ENCODE data around the gene FCMR.

The FCMR gene

GRCh38 chr1:206947255-206947654 lies 25.5 kb upstream of the FCMR start:
- TF ChIP-seq CTCF (IDR thresholded peaks at IDR 0.05; ENCODE audit: low read depth, low read length), result no peak
- no peak overlapping the region for H3K4me3 ChIP-seq (ENCODE audit: low read depth, low read length)
- H3K9me3 ChIP-seq (ENCODE audit: severe bottlenecking), result peaks cover 10% of the 10 kb centered on the region
- no peak for DNase-seq
- peaks cover 100% of the 10 kb centered on the region for H3K27me3 ChIP-seq (ENCODE audit: insufficient read depth, low read depth, severe bottlenecking)
- H3K27ac ChIP-seq, result no peak overlapping the region
- no peaks in the 10 kb centered on the region for H3K36me3 ChIP-seq

GRCh38 chr1:206946261-206946660 lies 24.5 kb upstream of the FCMR start, which contains the start of gene PIGR:
PIGR (minus strand) TSS chr1:206946466; CDS start chr1:206940531, 5,935 bp downstream.
- DNase-seq, result no peak
- H3K27me3 ChIP-seq (ENCODE audit: insufficient read depth, low read depth, severe bottlenecking), result peaks cover 100% of the 10 kb centered on the region
- no peak for TF ChIP-seq CTCF (IDR thresholded peaks at IDR 0.05; ENCODE audit: low read depth, low read length)
- no peak within 1 kb of the TSS for H3K4me3 ChIP-seq (ENCODE audit: low read depth, low read length)
- H3K27ac ChIP-seq, result no peak within 1 kb of the TSS
- peaks cover 12% of the 10 kb centered on the region for H3K9me3 ChIP-seq (ENCODE audit: severe bottlenecking)
- H3K36me3 ChIP-seq, result no peaks in the 10 kb centered on the region

DNA sequence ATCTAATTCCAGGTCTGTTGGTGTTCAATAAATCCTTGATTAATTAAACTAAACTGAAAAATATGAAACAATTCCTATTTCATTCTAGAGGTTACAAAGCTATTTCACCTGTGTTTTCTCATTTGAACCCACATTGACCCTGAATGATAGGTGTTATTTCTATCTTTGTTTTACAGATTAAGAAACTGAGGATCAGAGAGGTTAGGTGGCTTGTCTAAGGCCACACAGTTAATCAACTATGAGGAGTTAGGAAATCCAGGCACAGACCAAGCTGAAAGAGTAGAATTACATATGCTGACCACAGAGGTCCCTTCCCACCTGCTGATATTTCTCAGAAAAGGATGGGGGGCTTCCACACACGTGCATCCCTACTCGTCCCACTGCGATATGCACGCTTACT lies 24.0 kb upstream of the FCMR start:
- DNase-seq, result no peak
- H3K4me3 ChIP-seq (ENCODE audit: low read depth, low read length), result no peak overlapping the region
- no peak for TF ChIP-seq CTCF (IDR thresholded peaks at IDR 0.05; ENCODE audit: low read depth, low read length)
- H3K9me3 ChIP-seq (ENCODE audit: severe bottlenecking), result peaks cover 12% of the 10 kb centered on the region
- H3K36me3 ChIP-seq, result no peaks in the 10 kb centered on the region
- no peak overlapping the region for H3K27ac ChIP-seq
- peaks cover 100% of the 10 kb centered on the region for H3K27me3 ChIP-seq (ENCODE audit: insufficient read depth, low read depth, severe bottlenecking)

- no peak for DNase-seq
- TF ChIP-seq CTCF (IDR thresholded peaks at IDR 0.05; ENCODE audit: low read depth, low read length), result no peak
- Histone ChIP-seq H3K36me3 (no peaks in the 10 kb centered on the region), H3K27ac (no peak overlapping the region), H3K27me3 (ENCODE audit: insufficient read depth, low read depth, severe bottlenecking) (peaks cover 100% of the 10 kb centered on the region), H3K4me3 (ENCODE audit: low read depth, low read length) (no peak overlapping the region), H3K9me3 (ENCODE audit: severe bottlenecking) (peaks cover 5% of the 10 kb centered on the region)
These were observed 23.0 kb upstream of the FCMR start for GRCh38 chr1:206944703-206945102.

GRCh38 chr1:206941766-206942418 lies 20.2 kb upstream of the FCMR start:
- Histone ChIP-seq H3K27ac (no peak overlapping the region), H3K27me3 (ENCODE audit: insufficient read depth, low read depth, severe bottlenecking) (peaks cover 100% of the 10 kb centered on the region), H3K36me3 (no peaks in the 10 kb centered on the region), H3K4me3 (ENCODE audit: low read depth, low read length) (no peak overlapping the region), H3K9me3 (ENCODE audit: severe bottlenecking) (peaks cover 13% of the 10 kb centered on the region)
- DNase-seq, result no peak
- TF ChIP-seq CTCF (IDR thresholded peaks at IDR 0.05; ENCODE audit: low read depth, low read length), result no peak

DNA sequence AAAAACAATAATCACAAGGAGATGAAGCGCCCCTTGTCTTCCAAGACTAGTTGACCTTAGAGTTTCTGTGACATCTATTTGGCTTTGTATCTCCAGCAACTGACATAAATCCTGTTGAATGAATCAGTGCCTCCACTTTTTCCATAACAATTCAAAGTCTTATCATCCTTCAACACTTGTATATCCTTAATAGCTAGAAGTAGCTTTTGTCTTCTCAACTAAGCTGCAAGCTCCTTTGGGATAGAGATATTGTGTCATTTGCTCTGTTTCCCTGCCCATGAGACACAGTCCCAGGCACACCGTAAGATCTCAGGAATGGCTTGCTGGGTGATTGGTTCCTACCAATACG lies 18.8 kb upstream of the FCMR start:
- Histone ChIP-seq H3K4me3 (ENCODE audit: low read depth, low read length) (no peak overlapping the region), H3K27me3 (ENCODE audit: insufficient read depth, low read depth, severe bottlenecking) (peaks cover 100% of the 10 kb centered on the region), H3K9me3 (ENCODE audit: severe bottlenecking) (peaks cover 13% of the 10 kb centered on the region), H3K36me3 (no peaks in the 10 kb centered on the region), H3K27ac (no peak overlapping the region)
- no peak for DNase-seq
- TF ChIP-seq CTCF (IDR thresholded peaks at IDR 0.05; ENCODE audit: low read depth, low read length), result no peak
